Measurements from ENCODE around the gene LENG1.

- no peak for TF ChIP-seq POLR2AphosphoS5 (IDR thresholded peaks at IDR 0.05; ENCODE audit: borderline replicate concordance, low read depth, low read length)
- no peak for TF ChIP-seq EZH2 (IDR thresholded peaks at IDR 0.05)
These were observed 39.9 kb upstream of the LENG1 start for GRCh38 chr19:54199401-54199800.

All from SK-N-MC (cell line).